OCI-LY1 (cell line): Measurements from ENCODE around the gene HECTD1.

Experiments
- H2AFZ ChIP-seq: fragments of 200-600 bp; sonication (generic), shearing (Covaris generic); 2 replicates; pipeline ENCODE4 v1.6.0; 2014; ENCODE audit warnings: antibody characterized with exemption, mild to moderate bottlenecking, low read length
- H3F3A ChIP-seq: fragments of 200-600 bp; sonication (generic), shearing (Covaris generic); 2 replicates; pipeline ENCODE4 v1.6.0; 2014; ENCODE audit warnings: mild to moderate bottlenecking, antibody characterized with exemption, low read length, moderate library complexity; ENCODE audit not compliant: insufficient read depth
- H3K27ac ChIP-seq: fragments of 200-600 bp; sonication (generic); 2 replicates; pipeline ENCODE4 v1.5.1; 2014; ENCODE audit warnings: low read length, mixed run types, mild to moderate bottlenecking, low read depth; ENCODE audit not compliant: poor library complexity, severe bottlenecking
- H3K27me3 ChIP-seq: fragments of 200-600 bp; sonication (generic); 2 replicates; pipeline ENCODE4 v1.6.0; 2014; ENCODE audit warnings: antibody characterized with exemption, mild to moderate bottlenecking, low read length, moderate library complexity; ENCODE audit not compliant: insufficient read depth
- H3K36me3 ChIP-seq: fragments of 200-600 bp; sonication (generic); 2 replicates; pipeline ENCODE4 v1.6.1; 2014; ENCODE audit warnings: mild to moderate bottlenecking, antibody characterized with exemption, low read length, moderate library complexity, mixed read lengths; ENCODE audit not compliant: insufficient read depth
- H3K4me1 ChIP-seq: fragments of 200-600 bp; sonication (generic); 2 replicates; pipeline ENCODE4 v1.5.1; 2014; ENCODE audit warnings: mild to moderate bottlenecking, low read length, moderate library complexity; ENCODE audit not compliant: insufficient read depth, severe bottlenecking
- H3K4me2 ChIP-seq: fragments of 200-600 bp; sonication (generic), shearing (Covaris generic); 2 replicates; pipeline ENCODE4 v1.6.1; 2014; ENCODE audit warnings: low read length
- H3K4me3 ChIP-seq: fragments of 200-600 bp; sonication (generic); 2 replicates; pipeline ENCODE4 v1.5.1; 2014; ENCODE audit warnings: low read length, low read depth, mild to moderate bottlenecking, mixed read lengths; ENCODE audit not compliant: poor library complexity, severe bottlenecking
- H3K79me2 ChIP-seq: fragments of 200-600 bp; shearing (Covaris generic); 2 replicates; pipeline ENCODE4 v1.6.1; 2016; ENCODE audit warnings: mixed run types, low read length, mixed read lengths; ENCODE audit not compliant: insufficient read depth
- H3K9ac ChIP-seq: fragments of 200-600 bp; sonication (generic), shearing (Covaris generic); 2 replicates; pipeline ENCODE4 v1.6.1; 2014; ENCODE audit warnings: mild to moderate bottlenecking, low read length, mixed read lengths
- H3K9me2 ChIP-seq: fragments of 200-600 bp; sonication (generic), shearing (Covaris generic); 2 replicates; pipeline ENCODE4 v1.6.1; 2014; ENCODE audit warnings: low read depth, mild to moderate bottlenecking, low read length, mixed read lengths
- H3K9me3 ChIP-seq: fragments of 200-600 bp; shearing (Covaris generic); 2 replicates; pipeline ENCODE4 v1.6.1; 2014; ENCODE audit warnings: low read length, mixed read lengths
- H4K20me1 ChIP-seq: fragments of 200-600 bp; sonication (generic), shearing (Covaris generic); 2 replicates; pipeline ENCODE4 v1.6.0; 2016; ENCODE audit warnings: mild to moderate bottlenecking, low read length; ENCODE audit not compliant: insufficient read depth
- CTCF ChIP-seq: fragments of 200-600 bp; sonication (generic), shearing (Covaris generic); IDR thresholded peaks from 2 replicates; pipeline ENCODE4 v1.5.1; 2017; ENCODE audit warnings: mild to moderate bottlenecking, antibody characterized with exemption, low read length, moderate library complexity, mixed read lengths
- EZH2 ChIP-seq: fragments of 200-600 bp; sonication (generic), shearing (Covaris generic); IDR thresholded peaks from 2 replicates; pipeline ENCODE4 v1.8.0; 2017; ENCODE audit warnings: borderline replicate concordance, mixed run types, mild to moderate bottlenecking, antibody characterized with exemption, low read length, moderate library complexity, mixed read lengths

The HECTD1 gene

GRCh38 chr14:31154956-31155355 lies 52.6 kb downstream of the HECTD1 start:
- H3F3A ChIP-seq, result no peaks in the 10 kb centered on the region
- peaks cover 66% of the 10 kb centered on the region for H3K36me3 ChIP-seq
- no peak overlapping the region for H3K4me2 ChIP-seq
- H3K9me2 ChIP-seq, result no peaks in the 10 kb centered on the region
- H3K9ac ChIP-seq, result no peak overlapping the region
- H2AFZ ChIP-seq, result no peak overlapping the region
- no peaks in the 10 kb centered on the region for H3K79me2 ChIP-seq
- TF ChIP-seq EZH2, result no peak
- TF ChIP-seq CTCF, result no peak
- H3K4me3 ChIP-seq, result no peak overlapping the region
- H3K9me3 ChIP-seq, result no peaks in the 10 kb centered on the region
- no peaks in the 10 kb centered on the region for H3K4me1 ChIP-seq
- no peak overlapping the region for H3K27ac ChIP-seq
- no peaks in the 10 kb centered on the region for H4K20me1 ChIP-seq
- no peaks in the 10 kb centered on the region for H3K27me3 ChIP-seq

- H4K20me1 ChIP-seq, result no peaks in the 10 kb centered on the region
- no peaks in the 10 kb centered on the region for H3F3A ChIP-seq
- no peaks in the 10 kb centered on the region for H3K27me3 ChIP-seq
- peaks cover 87% of the 10 kb centered on the region for H3K36me3 ChIP-seq
- H3K9me2 ChIP-seq, result no peaks in the 10 kb centered on the region
- no peaks in the 10 kb centered on the region for H3K4me1 ChIP-seq
- H3K9ac ChIP-seq, result no peak overlapping the region
- H3K9me3 ChIP-seq, result no peaks in the 10 kb centered on the region
- no peak overlapping the region for H2AFZ ChIP-seq
- H3K4me2 ChIP-seq, result no peak overlapping the region
- H3K27ac ChIP-seq, result no peak overlapping the region
- no peak overlapping the region for H3K4me3 ChIP-seq
- TF ChIP-seq CTCF (no peak), EZH2 (no peak)
- H3K79me2 ChIP-seq, result no peaks in the 10 kb centered on the region
Observed at GRCh38 chr14:31142455-31143087, 65.0 kb downstream of the HECTD1 start.

GRCh38 chr14:31139301-31139847 lies 68.2 kb downstream of the HECTD1 start:
- Histone ChIP-seq H4K20me1 (no peaks in the 10 kb centered on the region), H2AFZ (no peak overlapping the region), H3K9ac (no peak overlapping the region), H3F3A (no peaks in the 10 kb centered on the region), H3K9me3 (no peaks in the 10 kb centered on the region), H3K9me2 (no peaks in the 10 kb centered on the region), H3K27me3 (no peaks in the 10 kb centered on the region), H3K4me2 (no peak overlapping the region), H3K27ac (no peak overlapping the region), H3K79me2 (no peaks in the 10 kb centered on the region), H3K36me3 (peaks cover 83% of the 10 kb centered on the region), H3K4me3 (no peak overlapping the region), H3K4me1 (no peaks in the 10 kb centered on the region)
- no peak for TF ChIP-seq EZH2

GRCh38 chr14:31138301-31138700 lies 69.3 kb downstream of the HECTD1 start:
- Histone ChIP-seq H3K79me2 (no peaks in the 10 kb centered on the region), H3K27ac (no peak overlapping the region), H3K9me2 (no peaks in the 10 kb centered on the region), H3K36me3 (peaks cover 83% of the 10 kb centered on the region), H3F3A (no peaks in the 10 kb centered on the region), H3K4me2 (no peak overlapping the region), H3K4me3 (no peak overlapping the region), H2AFZ (no peak overlapping the region), H3K9ac (no peak overlapping the region), H3K27me3 (no peaks in the 10 kb centered on the region), H3K4me1 (no peaks in the 10 kb centered on the region), H3K9me3 (no peaks in the 10 kb centered on the region), H4K20me1 (no peaks in the 10 kb centered on the region)
- TF ChIP-seq EZH2, result no peak
- TF ChIP-seq CTCF, result no peak
